ENCODE measurements around the gene KMT2B. TPM values are rescaled to one million over a fixed set of nuclear protein-coding genes. Genes with fewer than 3 reads are reported as not detected.

KMT2B gene
- total RNA-seq, 6 experiments from 2014 or later: 10.5 to 23.1 (median 15.0) TPM

DNA sequence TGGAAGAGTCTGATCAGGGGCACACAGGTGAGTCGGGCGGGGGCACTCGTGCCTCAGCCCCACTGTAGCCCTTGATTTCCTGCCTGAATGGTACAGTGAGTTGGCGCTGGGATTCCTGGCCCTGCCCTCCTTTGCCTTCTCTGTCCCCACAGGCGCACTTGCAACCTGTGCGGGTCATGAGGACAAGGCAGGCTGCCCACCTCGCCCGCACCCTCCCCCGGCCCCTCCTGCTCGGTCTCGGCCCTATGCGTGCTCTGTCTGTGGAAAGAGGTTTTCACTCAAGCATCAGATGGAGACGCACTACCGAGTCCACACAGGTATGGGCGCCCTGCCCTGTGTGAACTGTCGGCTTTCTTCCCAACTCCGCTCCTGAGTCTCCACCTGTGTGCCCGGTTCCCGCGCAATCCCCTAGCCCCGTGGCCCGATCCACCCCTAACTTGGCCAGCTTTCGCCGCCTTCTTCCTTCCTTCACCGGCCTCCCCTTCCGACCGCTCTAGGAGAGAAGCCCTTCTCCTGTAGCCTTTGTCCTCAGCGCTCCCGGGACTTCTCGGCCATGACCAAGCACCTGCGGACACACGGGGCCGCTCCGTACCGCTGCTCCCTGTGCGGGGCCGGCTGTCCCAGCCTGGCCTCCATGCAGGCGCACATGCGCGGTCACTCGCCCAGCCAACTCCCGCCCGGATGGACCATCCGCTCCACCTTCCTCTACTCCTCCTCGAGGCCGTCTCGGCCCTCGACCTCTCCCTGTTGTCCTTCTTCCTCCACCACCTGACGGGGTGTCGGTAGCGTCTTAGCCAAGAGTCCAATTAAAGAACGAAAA is 1.6 kb upstream of the KMT2B start:
- WGBS (ENCODE audit: insufficient coverage, low coverage, low lambda C conversion rate, missing lambda C conversion rate): under 1% methylated on average over 40 of the region's 52 CpGs
- Histone ChIP-seq H3K27me3 (no peaks in the 10 kb centered on the region), H3K4me1 (peaks cover 0 to 21% (median 6%) of the 10 kb centered on the region in 4 donors), H3K4me3 (peak overlapping the region; percentile 88 to 95 (median 92)), H3K27ac (peak overlapping the region; percentile 72 to 91 (median 88)), H3K9me3 (no peaks in the 10 kb centered on the region), H3K36me3 (no peaks in the 10 kb centered on the region)
- intact Hi-C loops (cut with DNase I): no loop called here
- DNase-seq (peak; percentile 80 to 84 (median 81)), ATAC-seq (peak; percentile 45 to 61 (median 50))
- TF ChIP-seq, protein P1, sequence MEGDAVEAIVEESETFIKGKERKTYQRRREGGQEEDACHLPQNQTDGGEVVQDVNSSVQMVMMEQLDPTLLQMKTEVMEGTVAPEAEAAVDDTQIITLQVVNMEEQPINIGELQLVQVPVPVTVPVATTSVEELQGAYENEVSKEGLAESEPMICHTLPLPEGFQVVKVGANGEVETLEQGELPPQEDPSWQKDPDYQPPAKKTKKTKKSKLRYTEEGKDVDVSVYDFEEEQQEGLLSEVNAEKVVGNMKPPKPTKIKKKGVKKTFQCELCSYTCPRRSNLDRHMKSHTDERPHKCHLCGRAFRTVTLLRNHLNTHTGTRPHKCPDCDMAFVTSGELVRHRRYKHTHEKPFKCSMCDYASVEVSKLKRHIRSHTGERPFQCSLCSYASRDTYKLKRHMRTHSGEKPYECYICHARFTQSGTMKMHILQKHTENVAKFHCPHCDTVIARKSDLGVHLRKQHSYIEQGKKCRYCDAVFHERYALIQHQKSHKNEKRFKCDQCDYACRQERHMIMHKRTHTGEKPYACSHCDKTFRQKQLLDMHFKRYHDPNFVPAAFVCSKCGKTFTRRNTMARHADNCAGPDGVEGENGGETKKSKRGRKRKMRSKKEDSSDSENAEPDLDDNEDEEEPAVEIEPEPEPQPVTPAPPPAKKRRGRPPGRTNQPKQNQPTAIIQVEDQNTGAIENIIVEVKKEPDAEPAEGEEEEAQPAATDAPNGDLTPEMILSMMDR (IDR thresholded peaks at IDR 0.05): no peak
- no peak for TF ChIP-seq POLR2A (IDR thresholded peaks at IDR 0.05)

DNA sequence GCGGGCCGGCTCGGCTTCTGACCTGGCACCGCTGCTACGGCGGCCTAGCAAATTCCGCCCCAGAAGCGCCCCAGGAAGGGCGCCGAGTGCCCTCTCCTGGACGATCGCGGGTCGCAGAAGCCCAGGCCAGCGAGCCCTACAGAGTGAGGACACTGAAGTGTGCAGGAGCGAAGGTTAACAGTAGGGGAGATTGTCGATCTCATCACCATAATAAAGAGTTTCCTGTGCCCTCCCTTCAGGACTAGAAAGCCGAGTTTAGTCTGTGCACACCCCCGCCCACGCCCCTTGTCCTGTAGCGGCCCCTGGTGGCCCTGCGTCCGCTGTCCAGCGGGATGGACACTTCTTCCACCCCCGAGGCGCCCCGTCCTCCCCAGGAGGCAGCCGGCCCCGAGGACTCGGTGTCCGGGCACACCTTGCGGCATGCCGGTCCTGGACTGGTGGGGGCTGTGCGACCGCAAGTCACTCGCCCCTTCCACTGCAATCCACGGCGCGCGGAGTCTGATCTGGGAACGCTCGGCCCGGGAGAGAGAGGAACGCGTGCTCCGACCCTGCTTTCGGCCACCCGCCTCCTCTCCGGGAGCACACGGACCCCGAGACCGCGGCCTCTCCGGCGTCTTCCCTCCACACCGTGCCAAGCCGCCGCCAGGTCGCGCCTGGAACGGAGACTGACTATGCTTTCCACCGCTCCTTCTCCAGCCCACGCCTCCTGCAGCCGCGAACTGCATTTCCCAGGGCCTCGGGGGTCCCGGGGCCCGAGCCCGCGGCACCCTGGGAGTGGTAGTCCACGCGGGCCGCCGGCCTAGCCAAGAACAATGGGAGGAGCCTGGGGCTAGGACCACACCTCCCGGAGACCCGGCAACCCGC is 770 bp upstream of the KMT2B start:
- no peaks in the 10 kb centered on the region for H3K27me3 ChIP-seq
- intact Hi-C loops (cut with DNase I): no loop called here
- DNase-seq (peak; percentile 97 to 98 (median 97)), ATAC-seq (peak; percentile 85 to 91 (median 88))
- H3K4me1 ChIP-seq: peaks cover 0 to 21% (median 6%) of the 10 kb centered on the region in 4 donors
- H3K4me3 ChIP-seq: peak overlapping the region; percentile 88 to 95 (median 92)
- 0% methylated on average over 18 of the region's 77 CpGs for WGBS (ENCODE audit: insufficient coverage, low coverage, low lambda C conversion rate, missing lambda C conversion rate)
- no peaks in the 10 kb centered on the region for H3K9me3 ChIP-seq
- TF ChIP-seq, protein P1 (IDR thresholded peaks at IDR 0.05): peak; percentile 83 to 94 (median 92)
- TF ChIP-seq POLR2A (IDR thresholded peaks at IDR 0.05): no peak
- peaks cover 0 to 7% (median under 1%) of the 10 kb centered on the region in 4 donors for H3K36me3 ChIP-seq
- peak overlapping the region; percentile 72 to 91 (median 88) for H3K27ac ChIP-seq

DNA sequence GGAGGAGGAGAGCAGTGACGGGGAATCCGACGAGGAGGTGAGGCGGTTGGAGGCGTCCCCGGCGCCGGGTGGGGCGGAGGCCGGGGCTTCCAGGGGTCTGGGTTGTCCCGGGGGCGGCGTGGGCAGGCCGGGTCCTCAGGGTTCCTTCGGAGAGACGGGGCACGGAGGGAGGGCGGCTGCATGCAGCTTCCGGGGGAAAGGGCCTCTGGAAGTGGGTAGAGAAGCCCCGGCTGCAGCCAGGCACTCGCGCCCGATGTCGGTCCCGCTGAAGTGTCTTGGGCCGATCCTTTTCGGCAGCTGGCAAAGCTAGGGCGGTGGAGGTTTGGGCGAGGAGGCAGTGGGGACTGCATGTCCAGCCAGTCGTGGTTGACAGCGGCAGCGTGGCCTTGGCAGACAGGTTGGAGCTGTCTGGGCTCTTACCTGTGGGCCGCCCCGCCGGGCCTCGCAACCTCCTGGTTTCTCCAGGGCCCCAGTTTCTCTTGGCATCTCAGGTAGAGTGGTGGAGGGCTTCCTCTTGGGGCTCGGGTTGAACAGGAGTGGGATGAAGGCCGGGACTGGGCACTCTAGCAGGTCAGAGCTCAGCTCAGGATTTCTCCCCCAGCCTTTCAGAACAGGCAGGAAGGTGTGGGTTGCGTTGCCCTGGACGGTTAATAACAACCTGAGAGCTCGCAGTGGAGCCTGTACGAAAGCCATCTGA is 690 bp downstream of the KMT2B start:
- intact Hi-C loops (cut with DNase I): no loop called here
- H3K4me1 ChIP-seq: peaks cover 0 to 21% (median 6%) of the 10 kb centered on the region in 4 donors
- H3K27me3 ChIP-seq: no peaks in the 10 kb centered on the region
- H3K4me3 ChIP-seq: peak overlapping the region; percentile 66 to 92 (median 79)
- DNase-seq (peak; percentile 59 to 72 (median 66)), ATAC-seq (no peak)
- H3K27ac ChIP-seq: peak overlapping the region; percentile 40 to 91 (median 77)
- WGBS (ENCODE audit: insufficient coverage, low coverage, low lambda C conversion rate, missing lambda C conversion rate): 4% methylated on average over 9 of the region's 42 CpGs
- H3K36me3 ChIP-seq: peaks cover 0 to 22% (median 11%) of the 10 kb centered on the region in 4 donors
- no peaks in the 10 kb centered on the region for H3K9me3 ChIP-seq
- TF ChIP-seq, protein P1 (IDR thresholded peaks at IDR 0.05): no peak
- no peak for TF ChIP-seq POLR2A (IDR thresholded peaks at IDR 0.05)

All from right lobe of liver (tissue), 6 donors.